HG02571 (cell line): ENCODE results near the gene MYPN.
"Not testable (repeated sequence)": the region's sequence is repeated elsewhere in the genome, so short reads cannot be mapped to it uniquely, and the experiment has no call there.

ENCODE experiments used
- ATAC-seq: cut with Tn5 transposase; IDR thresholded peaks from one replicate; pipeline ENCODE4 v1.9.1; 2021; ENCODE audit warnings: mild to moderate bottlenecking, moderate library complexity; ENCODE audit not compliant: unreplicated experiment

Gene MYPN

GRCh38 chr10:68135362-68135761, 26.1 kb downstream of the MYPN start:
- ATAC-seq = no peak

GRCh38 chr10:68135922-68136792, 26.9 kb downstream of the MYPN start:
- ATAC-seq = no peak

- ATAC-seq = no peak
Observed at GRCh38 chr10:68137171-68137570, 27.9 kb downstream of the MYPN start.

GRCh38 chr10:68138526-68138925, 29.2 kb downstream of the MYPN start:
- no peak for ATAC-seq

- ATAC-seq = no peak
Observed at GRCh38 chr10:68139448-68140272, 30.4 kb downstream of the MYPN start.

- no peak for ATAC-seq
Observed at GRCh38 chr10:68142761-68143160, 33.5 kb downstream of the MYPN start.

- no peak for ATAC-seq
Observed at GRCh38 chr10:68144709-68145108, 35.4 kb downstream of the MYPN start.

- no peak for ATAC-seq
Observed at GRCh38 chr10:68145705-68146104, 36.4 kb downstream of the MYPN start.

GRCh38 chr10:68146133-68146532, 36.8 kb downstream of the MYPN start:
- ATAC-seq = no peak

GRCh38 chr10:68151453-68151852, 42.2 kb downstream of the MYPN start:
- no peak for ATAC-seq

- ATAC-seq = no peak
Observed at GRCh38 chr10:68153473-68154210, 44.4 kb downstream of the MYPN start.

GRCh38 chr10:68154211-68154497, 44.9 kb downstream of the MYPN start:
- no peak for ATAC-seq

GRCh38 chr10:68155615-68156210, 46.4 kb downstream of the MYPN start:
- no peak for ATAC-seq

GRCh38 chr10:68156373-68157185, 47.3 kb downstream of the MYPN start:
- no peak for ATAC-seq

GRCh38 chr10:68157522-68157921, 48.2 kb downstream of the MYPN start:
- not testable (repeated sequence) for ATAC-seq

- ATAC-seq = no peak
Observed at GRCh38 chr10:68158031-68158430, 48.7 kb downstream of the MYPN start.

- ATAC-seq = peak; percentile 94
Observed at GRCh38 chr10:68163735-68164134, 54.4 kb downstream of the MYPN start.

GRCh38 chr10:68165643-68166042, 56.4 kb downstream of the MYPN start:
- no peak for ATAC-seq

- ATAC-seq = no peak
Observed at GRCh38 chr10:68166871-68167585, 57.7 kb downstream of the MYPN start.
